CD14-positive monocyte (primary cell): Measurements from ENCODE around the gene TRPC6. TPM values are rescaled to one million over a fixed set of nuclear protein-coding genes. Genes with fewer than 3 reads are reported as not detected.

Source experiments
- DNase-seq, 3 donors: peaks; one replicate each; pipeline ENCODE4 v3.0.0-alpha.2; 2011 to 2022
- H2AFZ ChIP-seq: 2 replicates; pipeline ENCODE4 v1.6.0; 2012; ENCODE audit warnings: mild to moderate bottlenecking, low read depth, low read length, inconsistent platforms; ENCODE audit not compliant: insufficient read depth, poor library complexity, severe bottlenecking
- H3K27ac ChIP-seq, 2 donors: 1 replicate in 1 of 2; 2 replicates in 1 of 2; pipeline ENCODE4 v1.5.1; 2012 to 2013; ENCODE audit warnings: low read length in 2 of 2, control low read depth in 1 of 2, inconsistent platforms in 1 of 2, low read depth in 1 of 2, mild to moderate bottlenecking in 1 of 2
- H3K27me3 ChIP-seq, 2 donors: one replicate each; pipeline versions ENCODE4 v1.6.0 to v1.6.1; 2011 to 2013; ENCODE audit warnings: low read length in 2 of 2; ENCODE audit not compliant: control insufficient read depth in 2 of 2, insufficient read depth in 2 of 2
- H3K36me3 ChIP-seq, 2 donors: replicated peaks in 1 of 2; 1 replicate in 1 of 2; 2 replicates in 1 of 2; pipeline versions ENCODE4 v1.5.1 to v1.6.1; 2012 to 2013; ENCODE audit warnings: low read length in 2 of 2, control low read depth in 1 of 2, inconsistent platforms in 1 of 2, mild to moderate bottlenecking in 1 of 2; ENCODE audit not compliant: insufficient read depth in 2 of 2, control insufficient read depth in 1 of 2
- H3K4me1 ChIP-seq, 2 donors: 1 replicate in 1 of 2; 2 replicates in 1 of 2; pipeline versions ENCODE4 v1.5.1 to v1.6.1; 2012 to 2013; ENCODE audit warnings: low read length in 2 of 2, control low read depth in 1 of 2, inconsistent platforms in 1 of 2, mild to moderate bottlenecking in 1 of 2, moderate library complexity in 1 of 2; ENCODE audit not compliant: insufficient read depth in 2 of 2, control insufficient read depth in 1 of 2
- H3K4me2 ChIP-seq: replicated peaks from 2 replicates; pipeline ENCODE3; 2012; ENCODE audit warnings: low read length, moderate library complexity, mild to moderate bottlenecking; ENCODE audit not compliant: poor library complexity, severe bottlenecking; ENCODE audit errors: extremely low read depth
- H3K4me3 ChIP-seq, 3 experiments: fragments of 200-600 bp in 1 of 3; sonication (generic) in 1 of 3; replicated peaks in 1 of 3; 1 replicate in 2 of 3; 2 replicates in 1 of 3; pipeline ENCODE4 v1.5.1; 2011 to 2013; ENCODE audit warnings: low read length in 3 of 3, mild to moderate bottlenecking in 3 of 3, control low read depth in 2 of 3, low read depth in 2 of 3, inconsistent platforms in 1 of 3, moderate library complexity in 1 of 3
- H3K79me2 ChIP-seq: 2 replicates; pipeline ENCODE4 v1.6.0; 2012; ENCODE audit warnings: mild to moderate bottlenecking, control low read depth, inconsistent platforms, low read length, moderate library complexity; ENCODE audit not compliant: insufficient read depth
- H3K9ac ChIP-seq: 2 replicates; pipeline ENCODE4 v1.6.0; 2017; ENCODE audit warnings: low read length, mild to moderate bottlenecking; ENCODE audit not compliant: insufficient read depth, poor library complexity, severe bottlenecking
- H3K9me3 ChIP-seq, 2 donors: replicated peaks in 1 of 2; 1 replicate in 1 of 2; 2 replicates in 1 of 2; pipeline versions ENCODE4 v1.5.1 to v1.6.1; 2012 to 2013; ENCODE audit warnings: low read length in 2 of 2, control low read depth in 1 of 2; ENCODE audit not compliant: control insufficient read depth in 1 of 2, insufficient read depth in 1 of 2
- H4K20me1 ChIP-seq: 2 replicates; pipeline ENCODE4 v1.6.0; 2012; ENCODE audit warnings: mild to moderate bottlenecking, low read length, control low read depth, moderate library complexity; ENCODE audit not compliant: insufficient read depth
- H3K27ac Mint-ChIP-seq, 7 donors: one replicate each; pipeline ENCODE4 v1.8.0; 2020; ENCODE audit warnings: mild to moderate bottlenecking in 7 of 7, mixed read lengths in 7 of 7, moderate library complexity in 6 of 7, inconsistent platforms in 2 of 7
- H3K27me3 Mint-ChIP-seq, 3 donors: one replicate each; pipeline ENCODE4 v1.8.0; 2021 to 2022; ENCODE audit warnings: low read depth in 3 of 3, mild to moderate bottlenecking in 3 of 3, mixed read lengths in 3 of 3, moderate library complexity in 3 of 3, inconsistent platforms in 1 of 3
- H3K36me3 Mint-ChIP-seq, 2 donors: one replicate each; pipeline ENCODE4 v1.8.0; 2020; ENCODE audit warnings: mixed read lengths in 2 of 2, inconsistent platforms in 1 of 2, mild to moderate bottlenecking in 1 of 2
- H3K4me1 Mint-ChIP-seq: one replicate; pipeline ENCODE4 v1.8.0; 2020; ENCODE audit warnings: mild to moderate bottlenecking, mixed read lengths
- H3K4me3 Mint-ChIP-seq, 2 donors: one replicate each; pipeline ENCODE4 v1.8.0; 2020; ENCODE audit warnings: mild to moderate bottlenecking in 2 of 2, mixed read lengths in 2 of 2, moderate library complexity in 1 of 2
- H3K9me3 Mint-ChIP-seq, 7 donors: one replicate each; pipeline ENCODE4 v1.8.0; 2020 to 2022; ENCODE audit warnings: mixed read lengths in 7 of 7, mild to moderate bottlenecking in 6 of 7, moderate library complexity in 6 of 7, inconsistent platforms in 2 of 7
- WGBS: methylation state at CpG from one replicate; pipeline ENCODE4 v1.1.5; 2013; ENCODE audit warnings: missing lambda C conversion rate; ENCODE audit not compliant: insufficient coverage; 5-methylcytosine and 5-hydroxymethylcytosine counted together
- intact Hi-C, 2 donors: fragments of 100-400 bp; cut with micrococcal nuclease; formaldehyde crosslinking; loops; one replicate each; pipeline versions ENCODE4 v1.15.0 to v1.15.1; 2023
- polyA plus RNA-seq, 3 donors: library from polyadenylated mRNA; depleted of rRNA in 1 of 3; unstranded in 2 of 3; stranded (reverse) in 1 of 3; fragments of 300-500 nt in 2 of 3; fragments of >200 nt in 1 of 3; fragmentation: Illumina TruSeq in 2 of 3; gene quantifications; 1 replicate in 2 of 3; 2 replicates in 1 of 3; pipeline ENCODE4 v1.2.3, GENCODE V29; 2012 to 2021
- TF ChIP-seq, protein P1 (sequence below): fragments of 200-600 bp; IDR thresholded peaks from one replicate; pipeline ENCODE4 v1.8.0; 2022; ENCODE audit warnings: antibody characterized with exemption, mild to moderate bottlenecking

TRPC6 gene
- polyA plus RNA-seq, 3 donors, result 0.01 TPM; not detected in 2

GRCh38 chr11:101497291-101497690, 86.5 kb downstream of the TRPC6 start:
- Histone ChIP-seq H3K27ac (no peak overlapping the region), H3K79me2 (no peaks in the 10 kb centered on the region), H3K4me3 (no peak overlapping the region), H3K27me3 (no peaks in the 10 kb centered on the region), H3K9ac (no peak overlapping the region), H4K20me1 (no peaks in the 10 kb centered on the region), H3K9me3 (no peaks in the 10 kb centered on the region), H2AFZ (no peak overlapping the region), H3K36me3 (no peaks in the 10 kb centered on the region), H3K4me2 (no peak overlapping the region), H3K4me1 (no peaks in the 10 kb centered on the region)
- TF ChIP-seq, protein P1, sequence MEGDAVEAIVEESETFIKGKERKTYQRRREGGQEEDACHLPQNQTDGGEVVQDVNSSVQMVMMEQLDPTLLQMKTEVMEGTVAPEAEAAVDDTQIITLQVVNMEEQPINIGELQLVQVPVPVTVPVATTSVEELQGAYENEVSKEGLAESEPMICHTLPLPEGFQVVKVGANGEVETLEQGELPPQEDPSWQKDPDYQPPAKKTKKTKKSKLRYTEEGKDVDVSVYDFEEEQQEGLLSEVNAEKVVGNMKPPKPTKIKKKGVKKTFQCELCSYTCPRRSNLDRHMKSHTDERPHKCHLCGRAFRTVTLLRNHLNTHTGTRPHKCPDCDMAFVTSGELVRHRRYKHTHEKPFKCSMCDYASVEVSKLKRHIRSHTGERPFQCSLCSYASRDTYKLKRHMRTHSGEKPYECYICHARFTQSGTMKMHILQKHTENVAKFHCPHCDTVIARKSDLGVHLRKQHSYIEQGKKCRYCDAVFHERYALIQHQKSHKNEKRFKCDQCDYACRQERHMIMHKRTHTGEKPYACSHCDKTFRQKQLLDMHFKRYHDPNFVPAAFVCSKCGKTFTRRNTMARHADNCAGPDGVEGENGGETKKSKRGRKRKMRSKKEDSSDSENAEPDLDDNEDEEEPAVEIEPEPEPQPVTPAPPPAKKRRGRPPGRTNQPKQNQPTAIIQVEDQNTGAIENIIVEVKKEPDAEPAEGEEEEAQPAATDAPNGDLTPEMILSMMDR, result no peak
- intact Hi-C loops, result no loop called here
- WGBS, result 20% methylated on average over 1 of the region's 5 CpGs
- Mint-ChIP-seq H3K27me3 (peaks cover 0 to 4% (median 0%) of the 10 kb centered on the region in 3 donors), H3K4me3 (no peak overlapping the region), H3K9me3 (peaks cover 0 to 3% (median 1%) of the 10 kb centered on the region in 7 donors), H3K36me3 (no peaks in the 10 kb centered on the region), H3K4me1 (no peaks in the 10 kb centered on the region), H3K27ac (no peak overlapping the region)
- DNase-seq, result no peak

- Histone ChIP-seq H4K20me1 (no peaks in the 10 kb centered on the region), H3K9me3 (no peaks in the 10 kb centered on the region), H3K36me3 (no peaks in the 10 kb centered on the region), H3K79me2 (no peaks in the 10 kb centered on the region), H3K4me2 (no peak overlapping the region), H2AFZ (no peak overlapping the region), H3K4me3 (no peak overlapping the region), H3K27ac (no peak overlapping the region), H3K27me3 (no peaks in the 10 kb centered on the region), H3K4me1 (no peaks in the 10 kb centered on the region), H3K9ac (no peak overlapping the region)
- H3K27ac Mint-ChIP-seq, result no peak overlapping the region
- H3K27me3 Mint-ChIP-seq, result peaks cover 0 to 2% (median 1%) of the 10 kb centered on the region in 3 donors
- H3K4me3 Mint-ChIP-seq, result no peak overlapping the region
- H3K36me3 Mint-ChIP-seq, result no peaks in the 10 kb centered on the region
- TF ChIP-seq, protein P1, result no peak
- peaks cover 0 to 11% (median 5%) of the 10 kb centered on the region in 7 donors for H3K9me3 Mint-ChIP-seq
- intact Hi-C loops, result no loop called here
- H3K4me1 Mint-ChIP-seq, result no peaks in the 10 kb centered on the region
- no peak for DNase-seq
- WGBS, result no CpG with 5 or more reads among the region's 2 CpGs
Observed at GRCh38 chr11:101487775-101488174, 96.0 kb downstream of the TRPC6 start.
